Peyer's patch (tissue), 4 donors: Measurements from ENCODE around the gene MXRA7.

Experiments used
- POLR2A ChIP-seq, 2 donors: fragments of 450-650 bp; IDR thresholded peaks; one replicate each; pipeline ENCODE4 v1.5.1; 2017; ENCODE audit warnings: antibody characterized with exemption in 2 of 2, mild to moderate bottlenecking in 2 of 2, moderate library complexity in 2 of 2
- TF ChIP-seq, protein P1 (sequence below), 6 experiments: fragments of 450-650 bp in 4 of 6; fragments of 200-600 bp in 2 of 6; sonication (generic) in 1 of 6; IDR thresholded peaks; one replicate each; pipeline ENCODE4 v1.5.1; 2017 to 2019; ENCODE audit warnings: antibody characterized with exemption in 6 of 6, mild to moderate bottlenecking in 3 of 6, moderate library complexity in 1 of 6

DNA sequence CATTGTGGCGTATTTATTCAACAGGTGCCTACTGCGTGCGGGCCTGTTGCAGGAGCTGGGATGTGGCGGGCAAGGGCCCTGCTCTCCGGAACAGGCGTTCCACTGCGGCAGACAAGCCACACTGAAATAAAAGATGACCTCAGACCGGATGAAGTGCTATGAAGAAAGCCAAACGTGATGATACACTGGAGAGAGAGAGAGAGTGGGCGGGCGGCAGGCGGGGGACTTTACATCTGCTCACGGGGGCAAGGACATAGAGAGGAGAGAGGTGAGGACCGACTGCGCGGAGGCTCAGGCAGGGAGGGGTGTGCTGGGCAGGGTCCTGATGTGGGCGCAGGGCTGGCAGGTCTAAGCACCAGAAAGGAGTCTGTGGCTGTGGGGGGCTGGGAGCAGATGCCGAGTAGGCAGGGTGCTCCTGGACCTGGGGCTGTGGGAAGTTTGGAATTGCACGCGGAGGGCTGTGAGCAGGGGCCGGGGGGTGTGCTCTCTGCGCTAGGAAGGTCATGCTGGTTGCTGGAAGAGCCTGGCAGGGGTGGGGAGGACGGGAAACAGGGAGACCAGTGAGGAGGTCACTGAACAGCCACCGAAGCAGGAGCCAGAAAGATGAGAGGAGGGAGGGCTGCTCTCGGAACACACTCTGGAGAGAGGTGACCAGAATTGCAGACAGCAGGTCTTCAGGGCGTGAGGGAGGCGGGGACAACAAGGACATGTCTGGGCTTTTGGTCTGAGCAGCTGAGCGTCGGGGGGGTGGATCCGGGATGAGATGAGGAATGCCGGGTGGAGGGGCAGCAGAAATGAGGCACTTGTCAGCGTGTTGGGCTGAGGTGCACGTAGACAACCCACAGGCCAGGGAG is 9.9 kb downstream of the MXRA7 start:
- TF ChIP-seq, protein P1, sequence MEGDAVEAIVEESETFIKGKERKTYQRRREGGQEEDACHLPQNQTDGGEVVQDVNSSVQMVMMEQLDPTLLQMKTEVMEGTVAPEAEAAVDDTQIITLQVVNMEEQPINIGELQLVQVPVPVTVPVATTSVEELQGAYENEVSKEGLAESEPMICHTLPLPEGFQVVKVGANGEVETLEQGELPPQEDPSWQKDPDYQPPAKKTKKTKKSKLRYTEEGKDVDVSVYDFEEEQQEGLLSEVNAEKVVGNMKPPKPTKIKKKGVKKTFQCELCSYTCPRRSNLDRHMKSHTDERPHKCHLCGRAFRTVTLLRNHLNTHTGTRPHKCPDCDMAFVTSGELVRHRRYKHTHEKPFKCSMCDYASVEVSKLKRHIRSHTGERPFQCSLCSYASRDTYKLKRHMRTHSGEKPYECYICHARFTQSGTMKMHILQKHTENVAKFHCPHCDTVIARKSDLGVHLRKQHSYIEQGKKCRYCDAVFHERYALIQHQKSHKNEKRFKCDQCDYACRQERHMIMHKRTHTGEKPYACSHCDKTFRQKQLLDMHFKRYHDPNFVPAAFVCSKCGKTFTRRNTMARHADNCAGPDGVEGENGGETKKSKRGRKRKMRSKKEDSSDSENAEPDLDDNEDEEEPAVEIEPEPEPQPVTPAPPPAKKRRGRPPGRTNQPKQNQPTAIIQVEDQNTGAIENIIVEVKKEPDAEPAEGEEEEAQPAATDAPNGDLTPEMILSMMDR (IDR thresholded peaks at IDR 0.05) = no peak
- TF ChIP-seq POLR2A (IDR thresholded peaks at IDR 0.05) = no peak
